Measurements from ENCODE around the gene LRIT2. TPM values are rescaled to one million over a fixed set of nuclear protein-coding genes. Genes with fewer than 3 reads are reported as not detected.

LRIT2 gene
- total RNA-seq, 1 experiment from 2014 or later, result not detected

- no peak overlapping the region for H3K27ac ChIP-seq (ENCODE audit: low read length)
- no peaks in the 10 kb centered on the region for H3K9me3 ChIP-seq (ENCODE audit: control insufficient read depth, insufficient read depth, low read depth, low read length)
- intact Hi-C loops (cut with micrococcal nuclease; ENCODE audit: unreplicated experiment) (loop anchor here (5.0 kb wide), 1 partner anchor 100 kb away; no protein-coding TSS in a partner anchor), in situ Hi-C loops (cut with HindIII; ENCODE audit: low pct_unique_long_range_greater_than_20kb, low sequenced_read_pairs) (no loop called here)
- H3K36me3 ChIP-seq (ENCODE audit: control insufficient read depth, insufficient read depth, low read length), result no peaks in the 10 kb centered on the region
- peaks cover 3% of the 10 kb centered on the region; the same call in 1 of the 2 replicates for H3K27me3 ChIP-seq (ENCODE audit: control insufficient read depth, insufficient read depth, low read length)
- CTCF ChIA-PET, result no interaction called here
- no peaks in the 10 kb centered on the region for H3K4me1 ChIP-seq (ENCODE audit: control insufficient read depth, insufficient read depth, low read length)
- POLR2A ChIA-PET, result interaction anchor here (0.6 kb wide), 1 partner anchor 154 kb away, joined by 3 read pairs; no protein-coding TSS in a partner anchor
- no TSS peak for BruUV-seq (replicated peaks)
- no peak overlapping the region for H3K4me3 ChIP-seq (ENCODE audit: low read depth in 2 of 2, low read length in 2 of 2)
- DNase-seq (ENCODE audit: low read depth, low spot score), result no peak
- ATAC-seq, result no peak
- TF ChIP-seq CTCF (IDR thresholded peaks at IDR 0.05) (no peak), SIN3A (IDR thresholded peaks at IDR 0.05; ENCODE audit: borderline replicate concordance, insufficient read depth, low read depth, low read length) (no peak), TCF7L2 (IDR thresholded peaks at IDR 0.05; ENCODE audit: low read depth, low read length) (no peak), REST (IDR thresholded peaks at IDR 0.05; ENCODE audit: insufficient read depth in 1 of 2, low read depth in 2 of 2, low read length in 1 of 2) (no peak), POLR2AphosphoS5 (IDR thresholded peaks at IDR 0.05; ENCODE audit: low read depth, low read length) (no peak)
Observed at GRCh38 chr10:84262190-84262956, 37.0 kb upstream of the LRIT2 start.

- TF ChIP-seq TCF7L2 (IDR thresholded peaks at IDR 0.05; ENCODE audit: low read depth, low read length) (no peak), POLR2AphosphoS5 (IDR thresholded peaks at IDR 0.05; ENCODE audit: low read depth, low read length) (no peak), CTCF (IDR thresholded peaks at IDR 0.05) (no peak), SIN3A (IDR thresholded peaks at IDR 0.05; ENCODE audit: borderline replicate concordance, insufficient read depth, low read depth, low read length) (no peak), REST (IDR thresholded peaks at IDR 0.05; ENCODE audit: insufficient read depth in 1 of 2, low read depth in 2 of 2, low read length in 1 of 2) (no peak)
- Histone ChIP-seq H3K9me3 (ENCODE audit: control insufficient read depth, insufficient read depth, low read depth, low read length) (no peaks in the 10 kb centered on the region), H3K4me1 (ENCODE audit: control insufficient read depth, insufficient read depth, low read length) (no peaks in the 10 kb centered on the region), H3K4me3 (ENCODE audit: low read depth in 2 of 2, low read length in 2 of 2) (no peak overlapping the region), H3K27ac (ENCODE audit: low read length) (no peak overlapping the region), H3K27me3 (ENCODE audit: control insufficient read depth, insufficient read depth, low read length) (peaks cover 3% of the 10 kb centered on the region; the same call in 1 of the 2 replicates), H3K36me3 (ENCODE audit: control insufficient read depth, insufficient read depth, low read length) (no peaks in the 10 kb centered on the region)
- intact Hi-C loops (cut with micrococcal nuclease; ENCODE audit: unreplicated experiment), result loop anchor here (5.0 kb wide), 1 partner anchor 101 kb away; no protein-coding TSS in a partner anchor
- DNase-seq (ENCODE audit: low read depth, low spot score) (no peak), ATAC-seq (no peak)
- ChIA-PET CTCF (interaction anchor here (0.6 kb wide), 1 partner anchor 52 kb away, joined by 3 read pairs; no protein-coding TSS in a partner anchor), POLR2A (no interaction called here)
- in situ Hi-C loops (cut with HindIII; ENCODE audit: low pct_unique_long_range_greater_than_20kb, low sequenced_read_pairs), result no loop called here
- no TSS peak for BruUV-seq (replicated peaks)
Observed at GRCh38 chr10:84261236-84261915, 36.0 kb upstream of the LRIT2 start.
